IMR-90 (cell line): Measurements from ENCODE around the gene PLCB3. TPM values are rescaled to one million over a fixed set of nuclear protein-coding genes. Genes with fewer than 3 reads are reported as not detected.
A peak's percentile ranks its signal among the peaks of the same experiment; 100 is the strongest.

Source experiments
- ATAC-seq: fragments of 200-7000 bp; cut with Tn5 transposase; 2 replicates; pipeline ENCODE4 v1.9.1; 2020; ENCODE audit warnings: low read depth, mild to moderate bottlenecking, moderate library complexity
- BruUV-seq: library from RNA; stranded (reverse); fragments of 400-500 nt; replicated peaks from 2 replicates; lab custom pipeline; 2021; lab: Mats Ljungman, UMichigan
- CTCF ChIA-PET: fragments of 300-600 bp; formaldehyde crosslinking; extraction: SDS; loops from one replicate; lab custom pipeline; 2021; ENCODE audit warnings: antibody characterized with exemption; lab: Yijun Ruan, JAX
- POLR2A ChIA-PET: fragments of 300-600 bp; sonication (Branson Sonifier 250); formaldehyde crosslinking; loops from one replicate; lab custom pipeline; 2022; ENCODE audit warnings: antibody characterized with exemption; ENCODE audit not compliant: unreplicated experiment; lab: Charles Lee
- DNase-seq: peaks from one replicate; pipeline ENCODE4 v3.0.0; 2013
- H2AFZ ChIP-seq: replicated peaks from 2 replicates; pipeline ENCODE3; 2013; ENCODE audit warnings: low read length, mild to moderate bottlenecking; ENCODE audit not compliant: poor library complexity
- H2AK5ac ChIP-seq: 2 replicates; pipeline ENCODE4 v1.6.1; 2013; ENCODE audit warnings: low read depth, low read length, inconsistent platforms
- H2AK9ac ChIP-seq: replicated peaks from 2 replicates; pipeline ENCODE3; 2013; ENCODE audit warnings: mild to moderate bottlenecking, low read depth, low read length, moderate library complexity; ENCODE audit not compliant: poor library complexity
- H2BK120ac ChIP-seq: 2 replicates; pipeline ENCODE4 v1.6.1; 2013; ENCODE audit warnings: low read depth, low read length, inconsistent platforms
- H2BK15ac ChIP-seq: 3 replicates; pipeline ENCODE4 v1.6.1; 2013; ENCODE audit warnings: low read depth, low read length, inconsistent platforms
- H2BK20ac ChIP-seq: 2 replicates; pipeline ENCODE4 v1.6.1; 2013; ENCODE audit warnings: low read depth, mild to moderate bottlenecking, inconsistent platforms, low read length, moderate library complexity
- H2BK5ac ChIP-seq: 2 replicates; pipeline ENCODE4 v1.6.1; 2013; ENCODE audit warnings: mild to moderate bottlenecking, low read depth, low read length, inconsistent platforms; ENCODE audit not compliant: poor library complexity, severe bottlenecking
- H3K14ac ChIP-seq: replicated peaks from 2 replicates; pipeline ENCODE4 v1.6.1; 2013; ENCODE audit warnings: low read depth, low read length, inconsistent platforms
- H3K18ac ChIP-seq: 2 replicates; pipeline ENCODE4 v1.6.1; 2013; ENCODE audit warnings: low read depth, low read length, control low read depth
- H3K23ac ChIP-seq: 2 replicates; pipeline ENCODE4 v1.6.1; 2013; ENCODE audit warnings: low read depth, low read length, inconsistent platforms
- H3K27ac ChIP-seq: 2 replicates; pipeline ENCODE4 v1.5.1; 2013; ENCODE audit warnings: mild to moderate bottlenecking, control low read depth, low read length; ENCODE audit not compliant: insufficient read depth
- H3K27me3 ChIP-seq: 2 replicates; pipeline ENCODE4 v1.6.1; 2013; ENCODE audit warnings: low read length; ENCODE audit not compliant: control insufficient read depth, insufficient read depth
- H3K36me3 ChIP-seq: 2 replicates; pipeline ENCODE4 v1.6.1; 2013; ENCODE audit warnings: low read length, mixed read lengths; ENCODE audit not compliant: control insufficient read depth, insufficient read depth
- H3K4ac ChIP-seq: 2 replicates; pipeline ENCODE4 v1.6.1; 2013; ENCODE audit warnings: low read depth, low read length, inconsistent platforms
- H3K4me1 ChIP-seq: 2 replicates; pipeline ENCODE4 v1.6.1; 2013; ENCODE audit warnings: low read length, mixed read lengths; ENCODE audit not compliant: control insufficient read depth, insufficient read depth
- H3K4me2 ChIP-seq: 2 replicates; pipeline ENCODE4 v1.6.1; 2013; ENCODE audit warnings: low read depth, mild to moderate bottlenecking, control low read depth, low read length, moderate library complexity
- H3K4me3 ChIP-seq: 2 replicates; pipeline ENCODE4 v1.5.1; 2013; ENCODE audit warnings: low read depth, mild to moderate bottlenecking, control low read depth, low read length, moderate library complexity; ENCODE audit not compliant: insufficient read depth
- H3K56ac ChIP-seq: 2 replicates; pipeline ENCODE4 v1.6.1; 2013; ENCODE audit warnings: low read length, inconsistent platforms; ENCODE audit not compliant: insufficient read depth; ENCODE audit errors: extremely low read depth
- H3K79me1 ChIP-seq, 2 experiments: 2 replicates each; pipeline ENCODE4 v1.6.1; 2013; ENCODE audit warnings: low read length in 2 of 2, inconsistent platforms in 1 of 2, low read depth in 1 of 2
- H3K9ac ChIP-seq: 2 replicates; pipeline ENCODE4 v1.6.1; 2013; ENCODE audit warnings: low read depth, low read length, control low read depth
- H3K9me1 ChIP-seq: 2 replicates; pipeline ENCODE4 v1.6.1; 2013; ENCODE audit warnings: low read length, inconsistent platforms; ENCODE audit not compliant: insufficient read depth
- H3K9me3 ChIP-seq: 2 replicates; pipeline ENCODE4 v1.6.1; 2013; ENCODE audit warnings: low read length; ENCODE audit not compliant: control insufficient read depth, insufficient read depth
- H4K20me1 ChIP-seq: 2 replicates; pipeline ENCODE4 v1.6.1; 2013; ENCODE audit warnings: low read length, inconsistent platforms; ENCODE audit not compliant: insufficient read depth
- H4K5ac ChIP-seq: 2 replicates; pipeline ENCODE4 v1.6.1; 2013; ENCODE audit warnings: mild to moderate bottlenecking, low read depth, low read length, control low read depth
- H4K8ac ChIP-seq, 2 experiments: 2 replicates each; pipeline ENCODE4 v1.6.1; 2013; ENCODE audit warnings: low read depth in 2 of 2, low read length in 2 of 2, control low read depth in 1 of 2, inconsistent platforms in 1 of 2
- H4K91ac ChIP-seq: 2 replicates; pipeline ENCODE4 v1.6.1; 2013; ENCODE audit warnings: low read depth, low read length, inconsistent platforms; ENCODE audit not compliant: insufficient read depth
- BHLHE40 ChIP-seq: fragments of 150-350 bp; IDR thresholded peaks from 2 replicates; pipeline ENCODE4 v1.6.1; 2016; ENCODE audit warnings: mild to moderate bottlenecking, low read depth, low read length
- CEBPB ChIP-seq: IDR thresholded peaks from 2 replicates; pipeline ENCODE4 v1.6.1; 2012; ENCODE audit warnings: low read depth, low read length, improper control_type of control experiment
- CHD1 ChIP-seq: IDR thresholded peaks from 2 replicates; pipeline ENCODE4 v1.6.1; 2012; ENCODE audit warnings: low read depth, low read length, improper control_type of control experiment
- CTCF ChIP-seq: conservative IDR thresholded peaks from 2 replicates; pipeline ENCODE4 v1.5.1; 2012; ENCODE audit warnings: mild to moderate bottlenecking, low read depth, low read length, improper control_type of control experiment
- ELK1 ChIP-seq: fragments of 150-350 bp; IDR thresholded peaks from 2 replicates; pipeline ENCODE4 v1.6.1; 2016; ENCODE audit warnings: low read depth, mild to moderate bottlenecking, low read length, moderate library complexity, borderline replicate concordance
- FOS ChIP-seq: fragments of 150-350 bp; IDR thresholded peaks from 2 replicates; pipeline ENCODE4 v1.6.1; 2016; ENCODE audit warnings: low read depth, low read length
- MAFK ChIP-seq: IDR thresholded peaks from 2 replicates; pipeline ENCODE4 v1.6.1; 2012; ENCODE audit warnings: low read depth, low read length, improper control_type of control experiment
- MAZ ChIP-seq: IDR thresholded peaks from 2 replicates; pipeline ENCODE4 v1.6.1; 2012; ENCODE audit warnings: low read depth, mild to moderate bottlenecking, low read length, improper control_type of control experiment, moderate library complexity, borderline replicate concordance
- MXI1 ChIP-seq: IDR thresholded peaks from 2 replicates; pipeline ENCODE4 v1.6.1; 2012; ENCODE audit warnings: low read depth, mild to moderate bottlenecking, low read length, moderate library complexity, borderline replicate concordance
- NFE2L2 ChIP-seq: fragments of 150-350 bp; IDR thresholded peaks from 2 replicates; pipeline ENCODE4 v1.6.1; 2016; ENCODE audit warnings: low read depth, mild to moderate bottlenecking, low read length
- POLR2A ChIP-seq: IDR thresholded peaks from 2 replicates; pipeline ENCODE4 v1.6.1; 2012; ENCODE audit warnings: mild to moderate bottlenecking, low read depth, low read length
- RCOR1 ChIP-seq: IDR thresholded peaks from 2 replicates; pipeline ENCODE4 v1.6.1; 2012; ENCODE audit warnings: mild to moderate bottlenecking, low read length, improper control_type of control experiment; ENCODE audit not compliant: insufficient replicate concordance
- RFX5 ChIP-seq: IDR thresholded peaks from 2 replicates; pipeline ENCODE4 v1.8.0; 2012; ENCODE audit warnings: low read depth, mild to moderate bottlenecking, low read length, moderate library complexity
- SMC3 ChIP-seq: fragments of 150-350 bp; IDR thresholded peaks from 2 replicates; pipeline ENCODE4 v1.6.1; 2016; ENCODE audit warnings: low read depth, mild to moderate bottlenecking, antibody characterized with exemption, low read length, moderate library complexity
- USF2 ChIP-seq: fragments of 150-350 bp; IDR thresholded peaks from 2 replicates; pipeline ENCODE4 v1.6.1; 2017; ENCODE audit warnings: mild to moderate bottlenecking, antibody characterized with exemption, low read length, low read depth
- whole genome bisulfite sequencing, 2 experiments: methylation state at CpG; one replicate each; pipeline versions ENCODE4 v1.1.5 to v1.1.7; 2013; ENCODE audit warnings: missing lambda C conversion rate in 2 of 2; ENCODE audit not compliant: insufficient read length in 1 of 2; ENCODE audit errors: extremely low coverage in 2 of 2; 5-methylcytosine and 5-hydroxymethylcytosine counted together
- dilution Hi-C: fragments of 300-500 bp; cut with HindIII; formaldehyde crosslinking; loops from one replicate; pipeline ENCODE4 v1.14.3; 2018; ENCODE audit warnings: low sequenced_read_pairs; ENCODE audit not compliant: unreplicated experiment
- in situ Hi-C: fragments of 300-500 bp; cut with MboI; formaldehyde crosslinking; loops from 3 replicates; pipeline ENCODE4 v1.14.3; 2019; ENCODE audit warnings: low sequenced_read_pairs, inconsistent platforms, mixed read lengths
- intact Hi-C: fragments of 100-400 bp; cut with micrococcal nuclease; formaldehyde crosslinking; loops from 2 replicates; pipeline ENCODE4 v1.10.0; 2022
- polyA plus RNA-seq, 3 experiments: library from polyadenylated mRNA; depleted of rRNA; stranded (reverse); fragments of >200 nt; gene quantifications; 2 replicates each; pipeline ENCODE4 v1.2.3, GENCODE V29; 2012; ENCODE audit warnings: low replicate concordance in 1 of 3
- total RNA-seq: library from RNA; depleted of rRNA; stranded (reverse); fragments of >200 nt; gene quantifications from 2 replicates; pipeline ENCODE4 v1.2.3, GENCODE V29; 2012

The PLCB3 gene
- total and polyA plus RNA-seq, 2 of the 4 experiments (the other 2 are of a cell fraction): 23.9 to 24.9 TPM

GRCh38 chr11:64262271-64263002, 11.1 kb downstream of the PLCB3 start:
- no peak overlapping the region for H2BK120ac ChIP-seq
- H4K8ac ChIP-seq: 0 out of 4 replicates have a peak overlapping the region, but pooled peaks of 1 of the 2 experiments have one; percentile 61
- dilution Hi-C loops: no loop called here
- H3K18ac ChIP-seq: no peak overlapping the region
- ChIA-PET POLR2A (no interaction called here), CTCF (no interaction called here)
- peak overlapping the region; percentile 75 for H2AK9ac ChIP-seq
- intact Hi-C loops: no loop called here
- 0 out of 2 replicates have a peak overlapping the region, but pooled peaks have one; percentile 3 for H2AK5ac ChIP-seq
- in situ Hi-C loops: no loop called here
- H2BK5ac ChIP-seq: peak overlapping the region; percentile 34
- no peak overlapping the region for H3K4ac ChIP-seq
- H3K27ac ChIP-seq: no peak overlapping the region
- no peak overlapping the region for H3K9ac ChIP-seq
- ATAC-seq (no peak), DNase-seq (no peak)
- H3K56ac ChIP-seq: no peak overlapping the region
- H3K36me3 ChIP-seq: peaks cover 59% of the 10 kb centered on the region
- H3K4me3 ChIP-seq: no peak overlapping the region
- no peaks in the 10 kb centered on the region for H3K27me3 ChIP-seq
- no peak overlapping the region for H3K4me2 ChIP-seq
- 98% methylated on average over 30 of the region's 42 CpGs; no CpG with 5 or more reads in 1 of the 2 experiments for WGBS, 2 experiments
- H3K9me3 ChIP-seq: no peaks in the 10 kb centered on the region
- H2BK15ac ChIP-seq: no peak overlapping the region
- peaks cover 9% of the 10 kb centered on the region for H3K4me1 ChIP-seq
- H4K20me1 ChIP-seq: no peaks in the 10 kb centered on the region
- peaks cover 7 to 30% of the 10 kb centered on the region in 2 experiments; a peak in 1 of 4 replicates for H3K79me1 ChIP-seq
- H4K91ac ChIP-seq: no peak overlapping the region
- no peak overlapping the region for H2BK20ac ChIP-seq
- no peak overlapping the region for H4K5ac ChIP-seq
- H3K9me1 ChIP-seq: 0 out of 2 replicates have a peak, but pooled peaks cover 5% of the 10 kb centered on the region
- H3K14ac ChIP-seq: no peak overlapping the region
- H3K23ac ChIP-seq: no peak overlapping the region
- peak overlapping the region; percentile 40 for H2AFZ ChIP-seq
- BruUV-seq: no TSS peak
- no peak for TF ChIP-seq NFE2L2
- no peak for TF ChIP-seq CHD1
- TF ChIP-seq BHLHE40: no peak
- no peak for TF ChIP-seq SMC3
- no peak for TF ChIP-seq RFX5
- TF ChIP-seq ELK1: no peak
- no peak for TF ChIP-seq POLR2A
- no peak for TF ChIP-seq MAZ
- TF ChIP-seq MAFK: no peak
- no peak for TF ChIP-seq MXI1
- TF ChIP-seq CEBPB: no peak
- TF ChIP-seq USF2: no peak
- no peak for TF ChIP-seq CTCF
- TF ChIP-seq RCOR1: no peak
- TF ChIP-seq FOS: no peak
